ENCODE measurements around the gene CALR. TPM values are rescaled to one million over a fixed set of nuclear protein-coding genes. Genes with fewer than 3 reads are reported as not detected.

CALR gene
- total RNA-seq, 2 donors from 2014 or later, result 629 to 855 TPM

DNA sequence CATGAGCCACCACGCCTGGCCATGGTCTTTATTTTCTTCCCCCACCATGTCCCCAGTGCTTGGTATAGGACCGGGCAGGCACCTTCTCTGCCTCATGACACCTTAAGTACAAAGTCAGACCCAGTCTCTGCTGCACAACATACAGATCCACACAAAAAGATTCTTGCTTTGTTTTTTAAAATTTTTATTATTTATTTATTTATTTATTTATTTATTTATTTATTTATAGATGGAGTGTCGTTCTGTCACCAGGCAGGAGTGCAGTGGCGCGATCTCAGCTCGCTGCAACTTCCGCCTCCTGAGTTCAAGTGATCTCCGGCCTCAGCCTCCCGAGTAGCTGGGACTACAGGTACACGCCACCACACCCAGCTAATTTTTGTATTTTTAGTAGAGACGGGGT lies 54.3 kb downstream of the CALR start:
- intact Hi-C loops (cut with DNase I), result no loop called here
- no peak for DNase-seq (ENCODE audit: low spot score)

DNA sequence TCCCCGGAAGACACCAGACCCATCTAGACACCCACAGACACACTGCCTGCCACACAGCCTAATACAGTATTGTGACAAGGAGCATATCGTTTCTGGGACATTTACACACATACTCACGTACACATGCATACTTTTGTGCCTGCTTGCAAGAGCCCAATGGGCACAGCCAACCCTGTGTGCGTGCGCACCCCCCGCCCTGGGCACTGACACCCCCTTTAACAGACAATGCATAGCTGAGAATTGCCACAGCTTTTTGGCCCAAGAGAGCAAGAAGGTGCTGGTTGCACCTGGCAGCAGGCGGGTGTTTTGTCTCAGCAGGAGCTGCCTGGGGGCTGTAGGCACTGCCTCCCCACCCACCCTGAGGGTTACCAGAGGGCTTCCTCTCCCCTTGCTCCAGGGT lies 55.2 kb downstream of the CALR start:
- DNase-seq (ENCODE audit: low spot score), result no peak
- intact Hi-C loops (cut with DNase I), result no loop called here

Small RNA genes lying within 50 kb of the gene (microRNA-seq; reads per million reads assigned to microRNA genes)
- 0.26 to 0.32 reads per million in 2 donors for gene MIR5695 (ENCODE audit: borderline microRNAs expressed in 2 of 2)
- gene MIR6515 (ENCODE audit: borderline microRNAs expressed in 2 of 2), result 0.26 to 1.6 reads per million in 2 donors

Other genes starting within 250 kb of the CALR start
- gene FBXW9, start 242.0 kb upstream of the CALR start, total RNA-seq, result 1 to 10 TPM; 3.1 to 3.6 TPM
- gene TNPO2, start 214.7 kb upstream of the CALR start, total RNA-seq, result 10 to 100 TPM; 57.5 to 59.2 TPM
- gene TRIR, start 203.9 kb upstream of the CALR start, total RNA-seq, result 100 to 1,000 TPM; 109 to 121 TPM
- gene GET3, start 201.1 kb upstream of the CALR start, total RNA-seq, result 10 to 100 TPM; 41.2 to 42.6 TPM
- not detected for gene BEST2, start 186.8 kb upstream of the CALR start, total RNA-seq
- 10 to 100 TPM; 20.2 to 21.7 TPM for gene HOOK2, start 163.1 kb upstream of the CALR start, total RNA-seq
- gene JUNB, start 147.1 kb upstream of the CALR start, total RNA-seq, result 100 to 1,000 TPM; 193 to 418 TPM
- 100 to 1,000 TPM; 126 to 130 TPM for gene PRDX2, start 136.8 kb upstream of the CALR start, total RNA-seq
- gene THSD8, start 136.5 kb upstream of the CALR start, total RNA-seq, result 1 to 10 TPM in 1 of 2 donors, under 1 TPM in 1; 1.00 to 1.6 TPM
- gene RNASEH2A, start 132.0 kb upstream of the CALR start, total RNA-seq, result 1 to 10 TPM; 4.3 to 5.1 TPM
- gene RTBDN, start 104.0 kb upstream of the CALR start, total RNA-seq, result not detected
- gene MAST1, start 100.1 kb upstream of the CALR start, total RNA-seq, result under 1 TPM in 1 of 2 donors, not detected in 1; 0.37 TPM
- gene DNASE2, start 57.2 kb upstream of the CALR start, total RNA-seq, result 10 to 100 TPM; 20.2 to 31.8 TPM
- under 1 TPM in 1 of 2 donors, not detected in 1; 0.33 TPM for gene KLF1, start 51.4 kb upstream of the CALR start, total RNA-seq
- 10 to 100 TPM in 1 of 2 donors, 1 to 10 TPM in 1; 8.5 to 14.6 TPM for gene GCDH, start 47.4 kb upstream of the CALR start, total RNA-seq
- not detected for gene SYCE2, start 19.3 kb upstream of the CALR start, total RNA-seq
- gene FARSA, start 4.9 kb upstream of the CALR start, total RNA-seq, result 10 to 100 TPM; 30.8 to 31.1 TPM
- 100 to 1,000 TPM in 1 of 2 donors, 10 to 100 TPM in 1; 90.9 to 124 TPM for gene RAD23A, start 7.3 kb downstream of the CALR start, total RNA-seq
- gene GADD45GIP1, start 18.6 kb downstream of the CALR start, total RNA-seq, result 10 to 100 TPM; 18.1 to 20.7 TPM
- not detected for gene DAND5, start 31.0 kb downstream of the CALR start, total RNA-seq
- gene NFIX, start 56.9 kb downstream of the CALR start, total RNA-seq, result 100 to 1,000 TPM; 242 to 327 TPM
- gene LYL1, start 164.2 kb downstream of the CALR start, total RNA-seq, result 10 to 100 TPM in 1 of 2 donors, 1 to 10 TPM in 1; 9.8 to 13.0 TPM
- gene TRMT1, start 178.1 kb downstream of the CALR start, total RNA-seq, result 10 to 100 TPM; 21.9 to 24.1 TPM
- gene NACC1, start 179.7 kb downstream of the CALR start, total RNA-seq, result 10 to 100 TPM; 37.6 to 39.7 TPM
- gene STX10, start 211.8 kb downstream of the CALR start, total RNA-seq, result 10 to 100 TPM; 31.4 to 39.0 TPM
- gene IER2, start 211.8 kb downstream of the CALR start, total RNA-seq, result 100 to 1,000 TPM in 1 of 2 donors, 10 to 100 TPM in 1; 73.1 to 130 TPM

All from posterior vena cava (tissue), 2 donors.